Esophagus muscularis mucosa (tissue), 4 donors: ENCODE measurements around the gene ANK3. TPM values are rescaled to one million over a fixed set of nuclear protein-coding genes. Genes with fewer than 3 reads are reported as not detected.

Source experiments
- DNase-seq: peaks from one replicate; pipeline ENCODE4 v3.0.0-alpha.2; 2017; ENCODE audit errors: extremely low spot score
- H3K27ac ChIP-seq, 4 donors: fragments of 200-600 bp; sonication (generic); replicated peaks in 1 of 4; 1 replicate in 3 of 4; 2 replicates in 1 of 4; pipeline ENCODE4 v1.5.1; 2016 to 2019; ENCODE audit warnings: mild to moderate bottlenecking in 1 of 4
- H3K27me3 ChIP-seq, 4 donors: fragments of 200-600 bp; sonication (generic); one replicate each; pipeline versions ENCODE4 v1.5.1 to v1.6.0; 2016 to 2019
- H3K36me3 ChIP-seq, 4 donors: fragments of 200-600 bp; sonication (generic); one replicate each; pipeline ENCODE4 v1.5.1; 2016 to 2019
- H3K4me1 ChIP-seq, 4 donors: fragments of 200-600 bp; sonication (generic); one replicate each; pipeline ENCODE4 v1.5.1; 2016 to 2019
- H3K4me3 ChIP-seq, 4 donors: fragments of 200-600 bp; sonication (generic); 1 replicate in 2 of 4; 2 replicates in 2 of 4; pipeline ENCODE4 v1.5.1; 2016 to 2019; ENCODE audit warnings: mild to moderate bottlenecking in 4 of 4, moderate library complexity in 1 of 4
- H3K9me3 ChIP-seq, 4 donors: fragments of 200-600 bp; sonication (generic); 1 replicate in 3 of 4; 2 replicates in 1 of 4; pipeline ENCODE4 v1.5.1; 2016 to 2019
- CTCF ChIP-seq, 3 experiments: fragments of 200-600 bp in 2 of 3; fragments of 450-650 bp in 1 of 3; sonication (generic) in 2 of 3; IDR thresholded peaks; one replicate each; pipeline ENCODE4 v1.5.1; 2017 to 2019; ENCODE audit warnings: antibody characterized with exemption in 3 of 3, mild to moderate bottlenecking in 2 of 3, moderate library complexity in 1 of 3
- EP300 ChIP-seq: sonication (generic); formaldehyde crosslinking; IDR thresholded peaks from one replicate; pipeline ENCODE4 v1.6.1; 2017; ENCODE audit warnings: antibody characterized with exemption
- POLR2A ChIP-seq: fragments of 450-650 bp; IDR thresholded peaks from one replicate; pipeline ENCODE4 v1.6.1; 2017; ENCODE audit warnings: antibody characterized with exemption, moderate library complexity, mild to moderate bottlenecking, low read depth
- POLR2AphosphoS5 ChIP-seq, 2 donors: sonication (generic); formaldehyde crosslinking; IDR thresholded peaks; one replicate each; pipeline ENCODE4 v1.6.1; 2017; ENCODE audit warnings: antibody characterized with exemption in 2 of 2
- WGBS: methylation state at CpG from one replicate; pipeline ENCODE4 v1.1.5; 2018; 5-methylcytosine and 5-hydroxymethylcytosine counted together
- intact Hi-C: fragments of 100-400 bp; cut with DNase I; formaldehyde crosslinking; loops from one replicate; pipeline ENCODE4 v1.15.1; 2023
- total RNA-seq, 4 donors: library from RNA; depleted of rRNA; stranded (reverse); fragments of >200 nt; gene quantifications; one replicate each; pipeline versions ENCODE4 v1.1.0 to v1.2.1, GENCODE V29; 2016

ANK3 gene
- total RNA-seq, 4 donors from 2014 or later, result 25.5 to 44.9 (median 26.6) TPM

- DNase-seq, result no peak
- H3K9me3 ChIP-seq, result no peaks in the 10 kb centered on the region
- peak overlapping the region in 1 of 4 donors; percentile 10 for H3K27ac ChIP-seq
- H3K36me3 ChIP-seq, result no peaks in the 10 kb centered on the region
- peaks cover 4 to 13% (median 9%) of the 10 kb centered on the region in 4 donors for H3K4me1 ChIP-seq
- no peak for TF ChIP-seq CTCF (IDR thresholded peaks at IDR 0.05)
- TF ChIP-seq POLR2A, result no peak
- no peak for TF ChIP-seq POLR2AphosphoS5 (IDR thresholded peaks at IDR 0.05)
- no peak for TF ChIP-seq EP300
- WGBS, result 65% methylated on average over 2 of the region's 2 CpGs
- no peaks in the 10 kb centered on the region for H3K27me3 ChIP-seq
- intact Hi-C loops, result no loop called here
- H3K4me3 ChIP-seq, result no peak overlapping the region
Observed at GRCh38 chr10:60349426-60349825, 40.2 kb downstream of the ANK3 start.

GRCh38 chr10:60348982-60349381 is 40.7 kb downstream of the ANK3 start:
- DNase-seq, result no peak
- H3K27me3 ChIP-seq, result no peaks in the 10 kb centered on the region
- H3K4me1 ChIP-seq, result peaks cover 4 to 13% (median 9%) of the 10 kb centered on the region in 4 donors
- 92% methylated on average over 2 of the region's 2 CpGs for WGBS
- TF ChIP-seq EP300, result no peak
- TF ChIP-seq POLR2A, result no peak
- no peak for TF ChIP-seq CTCF (IDR thresholded peaks at IDR 0.05)
- TF ChIP-seq POLR2AphosphoS5 (IDR thresholded peaks at IDR 0.05), result no peak
- no peak overlapping the region for H3K27ac ChIP-seq
- H3K4me3 ChIP-seq, result no peak overlapping the region
- H3K36me3 ChIP-seq, result no peaks in the 10 kb centered on the region
- intact Hi-C loops, result no loop called here
- no peaks in the 10 kb centered on the region for H3K9me3 ChIP-seq

- DNase-seq, result no peak
Observed at GRCh38 chr10:60347270-60347669, 42.4 kb downstream of the ANK3 start.

GRCh38 chr10:60346661-60347060 is 43.0 kb downstream of the ANK3 start:
- Histone ChIP-seq H3K27me3 (no peaks in the 10 kb centered on the region), H3K27ac (no peak overlapping the region), H3K9me3 (no peaks in the 10 kb centered on the region), H3K4me3 (no peak overlapping the region), H3K36me3 (no peaks in the 10 kb centered on the region), H3K4me1 (peaks cover 4 to 13% (median 9%) of the 10 kb centered on the region in 4 donors)
- intact Hi-C loops, result no loop called here
- no peak for TF ChIP-seq POLR2A
- TF ChIP-seq CTCF (IDR thresholded peaks at IDR 0.05), result no peak
- TF ChIP-seq EP300, result no peak
- no peak for TF ChIP-seq POLR2AphosphoS5 (IDR thresholded peaks at IDR 0.05)
- 92% methylated on average over 1 of the region's 1 CpG for WGBS
- DNase-seq, result no peak

More at GRCh38 chr10:60347270-60347669, 42.4 kb downstream of the ANK3 start:
- no peak for TF ChIP-seq CTCF (IDR thresholded peaks at IDR 0.05)
- no peak for TF ChIP-seq POLR2AphosphoS5 (IDR thresholded peaks at IDR 0.05)
- no peak for TF ChIP-seq POLR2A
- TF ChIP-seq EP300, result no peak
- Histone ChIP-seq H3K4me3 (no peak overlapping the region), H3K27ac (no peak overlapping the region), H3K9me3 (no peaks in the 10 kb centered on the region), H3K27me3 (no peaks in the 10 kb centered on the region), H3K36me3 (no peaks in the 10 kb centered on the region), H3K4me1 (peaks cover 4 to 13% (median 9%) of the 10 kb centered on the region in 4 donors)
- WGBS, result 95% methylated on average over 1 of the region's 1 CpG
- intact Hi-C loops, result no loop called here

- DNase-seq, result no peak
- Histone ChIP-seq H3K4me1 (no peaks in the 10 kb centered on the region), H3K27me3 (no peaks in the 10 kb centered on the region), H3K4me3 (no peak overlapping the region), H3K9me3 (no peaks in the 10 kb centered on the region), H3K27ac (no peak overlapping the region), H3K36me3 (no peaks in the 10 kb centered on the region)
- WGBS, result 66% methylated on average over 1 of the region's 1 CpG
- TF ChIP-seq POLR2A (no peak), EP300 (no peak), CTCF (IDR thresholded peaks at IDR 0.05) (no peak), POLR2AphosphoS5 (IDR thresholded peaks at IDR 0.05) (no peak)
- intact Hi-C loops, result no loop called here
Observed at GRCh38 chr10:60343254-60343653, 46.4 kb downstream of the ANK3 start.
